Uterus (tissue), 4 donors: ENCODE data around the gene KCNH1. TPM values are rescaled to one million over a fixed set of nuclear protein-coding genes. Genes with fewer than 3 reads are reported as not detected.

ENCODE experiments used
- DNase-seq, 2 donors: peaks; one replicate each; pipeline ENCODE4 v3.0.0-alpha.2; 2019 to 2020
- H3K27ac ChIP-seq, 2 donors: fragments of 200-600 bp; sonication (generic); 1 replicate in 1 of 2; 2 replicates in 1 of 2; pipeline ENCODE4 v1.5.1; 2016 to 2018
- H3K27me3 ChIP-seq, 2 donors: fragments of 200-600 bp; sonication (generic); one replicate each; pipeline ENCODE4 v1.5.1; 2018 to 2019; ENCODE audit warnings: control low read depth in 1 of 2
- H3K36me3 ChIP-seq, 2 donors: fragments of 200-600 bp; sonication (generic); one replicate each; pipeline ENCODE4 v1.5.1; 2019; ENCODE audit warnings: control low read depth in 1 of 2
- H3K4me1 ChIP-seq, 2 donors: fragments of 200-600 bp; sonication (generic); one replicate each; pipeline ENCODE4 v1.5.1; 2018 to 2019; ENCODE audit warnings: control low read depth in 1 of 2
- H3K4me3 ChIP-seq, 2 donors: fragments of 200-600 bp; sonication (generic); 1 replicate in 1 of 2; 2 replicates in 1 of 2; pipeline ENCODE4 v1.5.1; 2018 to 2019; ENCODE audit warnings: mild to moderate bottlenecking in 1 of 2
- H3K9me3 ChIP-seq, 2 donors: fragments of 200-600 bp; sonication (generic); one replicate each; pipeline ENCODE4 v1.5.1; 2019; ENCODE audit warnings: control low read depth in 1 of 2
- POLR2A ChIP-seq, 2 donors: fragments of 450-650 bp; IDR thresholded peaks; one replicate each; pipeline ENCODE4 v1.6.1; 2016; ENCODE audit warnings: antibody characterized with exemption in 2 of 2, mild to moderate bottlenecking in 1 of 2, moderate library complexity in 1 of 2
- intact Hi-C: fragments of 100-400 bp; cut with DNase I; formaldehyde crosslinking; loops from one replicate; pipeline ENCODE4 v1.15.1; 2023; ENCODE audit warnings: low total_unique reads
- total RNA-seq, 4 donors: library from RNA; depleted of rRNA in 3 of 4; stranded (reverse); fragments of >200 nt in 3 of 4; gene quantifications; one replicate each; pipeline versions ENCODE4 v1.1.0 to v1.2.4, GENCODE V29; 2014 to 2023
- TF ChIP-seq, protein P1 (sequence below), 4 experiments: fragments of 200-600 bp in 2 of 4; fragments of 450-650 bp in 2 of 4; sonication (generic) in 2 of 4; IDR thresholded peaks; one replicate each; pipeline ENCODE4 v1.5.1; 2016 to 2019; ENCODE audit warnings: antibody characterized with exemption in 4 of 4, mild to moderate bottlenecking in 2 of 4, moderate library complexity in 1 of 4
- donor health status: DM: yes; HTN: yes; CAD: no.

The KCNH1 gene
- total RNA-seq, 4 donors from 2014 or later = 1.1 to 1.5 TPM; not detected in 2

DNA sequence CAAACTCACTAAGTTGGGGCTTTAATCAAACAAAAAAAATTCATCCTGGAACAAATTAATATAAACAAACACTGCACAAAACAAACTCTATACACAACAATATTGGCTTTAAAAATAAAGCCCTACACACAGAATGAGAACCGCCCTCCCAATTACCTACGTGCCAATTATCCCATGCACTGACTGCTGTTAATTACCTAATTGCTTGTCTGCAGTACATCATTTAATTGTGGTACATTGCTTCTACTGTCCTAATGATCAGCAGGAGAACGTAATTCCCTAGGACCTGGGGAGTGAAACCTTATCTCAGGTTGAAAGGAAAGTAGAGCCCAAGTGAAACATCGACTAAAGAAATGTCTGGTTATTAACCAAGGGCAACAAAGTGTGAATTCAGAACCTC lies 364.5 kb downstream of the KCNH1 start:
- Histone ChIP-seq H3K36me3 (no peaks in the 10 kb centered on the region), H3K27ac (no peak overlapping the region), H3K9me3 (no peaks in the 10 kb centered on the region), H3K27me3 (no peaks in the 10 kb centered on the region), H3K4me1 (no peaks in the 10 kb centered on the region), H3K4me3 (no peak overlapping the region)
- no peak for DNase-seq
- intact Hi-C loops = no loop called here
- TF ChIP-seq, protein P1, sequence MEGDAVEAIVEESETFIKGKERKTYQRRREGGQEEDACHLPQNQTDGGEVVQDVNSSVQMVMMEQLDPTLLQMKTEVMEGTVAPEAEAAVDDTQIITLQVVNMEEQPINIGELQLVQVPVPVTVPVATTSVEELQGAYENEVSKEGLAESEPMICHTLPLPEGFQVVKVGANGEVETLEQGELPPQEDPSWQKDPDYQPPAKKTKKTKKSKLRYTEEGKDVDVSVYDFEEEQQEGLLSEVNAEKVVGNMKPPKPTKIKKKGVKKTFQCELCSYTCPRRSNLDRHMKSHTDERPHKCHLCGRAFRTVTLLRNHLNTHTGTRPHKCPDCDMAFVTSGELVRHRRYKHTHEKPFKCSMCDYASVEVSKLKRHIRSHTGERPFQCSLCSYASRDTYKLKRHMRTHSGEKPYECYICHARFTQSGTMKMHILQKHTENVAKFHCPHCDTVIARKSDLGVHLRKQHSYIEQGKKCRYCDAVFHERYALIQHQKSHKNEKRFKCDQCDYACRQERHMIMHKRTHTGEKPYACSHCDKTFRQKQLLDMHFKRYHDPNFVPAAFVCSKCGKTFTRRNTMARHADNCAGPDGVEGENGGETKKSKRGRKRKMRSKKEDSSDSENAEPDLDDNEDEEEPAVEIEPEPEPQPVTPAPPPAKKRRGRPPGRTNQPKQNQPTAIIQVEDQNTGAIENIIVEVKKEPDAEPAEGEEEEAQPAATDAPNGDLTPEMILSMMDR (IDR thresholded peaks at IDR 0.05) = no peak
- TF ChIP-seq POLR2A (IDR thresholded peaks at IDR 0.05) = no peak

DNA sequence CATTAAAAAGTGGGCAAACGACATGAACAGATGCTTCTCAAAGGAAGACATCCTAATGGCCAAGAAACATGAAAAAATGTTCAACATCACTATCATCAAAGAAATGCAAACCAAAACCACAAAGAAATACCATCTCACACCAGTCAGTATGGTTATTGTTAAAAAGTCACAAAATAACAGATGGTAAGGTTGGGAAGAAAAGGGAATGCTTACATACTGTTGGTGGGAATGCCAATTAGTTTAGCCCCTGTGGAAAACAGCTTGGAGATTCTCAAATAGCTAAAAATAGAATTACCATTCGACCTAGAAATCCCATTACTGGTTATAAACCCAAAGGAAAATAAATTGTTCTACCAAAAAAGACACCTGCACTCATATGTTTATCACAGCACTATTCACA lies 369.4 kb downstream of the KCNH1 start:
- Histone ChIP-seq H3K4me1 (no peaks in the 10 kb centered on the region), H3K9me3 (no peaks in the 10 kb centered on the region), H3K27me3 (no peaks in the 10 kb centered on the region), H3K27ac (no peak overlapping the region), H3K4me3 (no peak overlapping the region), H3K36me3 (no peaks in the 10 kb centered on the region)
- DNase-seq = no peak
- intact Hi-C loops = no loop called here
- TF ChIP-seq POLR2A (IDR thresholded peaks at IDR 0.05) = no peak
- TF ChIP-seq, protein P1 (IDR thresholded peaks at IDR 0.05) = no peak

GRCh38 chr1:210758761-210759160 lies 375.2 kb downstream of the KCNH1 start:
- no peak for DNase-seq
- H3K9me3 ChIP-seq = no peaks in the 10 kb centered on the region

DNA sequence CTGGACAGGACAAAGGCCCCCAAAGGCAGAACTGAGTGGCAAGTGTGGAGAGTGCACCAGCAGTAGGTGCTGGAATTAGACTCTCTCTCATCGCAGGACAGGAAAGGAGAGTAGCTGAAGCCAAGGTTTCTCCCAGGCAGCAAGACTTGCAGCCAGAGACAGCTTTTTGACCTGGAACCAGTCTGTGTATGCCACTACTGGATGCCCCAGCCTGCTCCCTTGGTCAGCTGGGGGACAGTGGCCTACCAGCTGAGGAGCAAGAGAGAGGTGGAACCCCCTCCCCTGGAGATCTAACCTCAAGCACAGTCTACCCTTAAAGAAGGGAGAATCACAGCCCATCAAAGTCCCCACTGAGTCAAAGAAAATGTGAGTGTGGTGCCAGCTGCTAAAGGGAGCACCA lies 375.7 kb downstream of the KCNH1 start:
- Histone ChIP-seq H3K36me3 (no peaks in the 10 kb centered on the region), H3K9me3 (no peaks in the 10 kb centered on the region), H3K4me1 (no peaks in the 10 kb centered on the region), H3K27me3 (no peaks in the 10 kb centered on the region), H3K27ac (no peak overlapping the region), H3K4me3 (no peak overlapping the region)
- intact Hi-C loops = no loop called here
- no peak for TF ChIP-seq POLR2A (IDR thresholded peaks at IDR 0.05)
- TF ChIP-seq, protein P1 (IDR thresholded peaks at IDR 0.05) = no peak
- no peak for DNase-seq

More at GRCh38 chr1:210758761-210759160, 375.2 kb downstream of the KCNH1 start:
- Histone ChIP-seq H3K27me3 (no peaks in the 10 kb centered on the region), H3K36me3 (no peaks in the 10 kb centered on the region), H3K4me3 (no peak overlapping the region), H3K27ac (no peak overlapping the region), H3K4me1 (no peaks in the 10 kb centered on the region)
- intact Hi-C loops = no loop called here
- TF ChIP-seq POLR2A (IDR thresholded peaks at IDR 0.05) = no peak
- TF ChIP-seq, protein P1 (IDR thresholded peaks at IDR 0.05) = no peak

DNA sequence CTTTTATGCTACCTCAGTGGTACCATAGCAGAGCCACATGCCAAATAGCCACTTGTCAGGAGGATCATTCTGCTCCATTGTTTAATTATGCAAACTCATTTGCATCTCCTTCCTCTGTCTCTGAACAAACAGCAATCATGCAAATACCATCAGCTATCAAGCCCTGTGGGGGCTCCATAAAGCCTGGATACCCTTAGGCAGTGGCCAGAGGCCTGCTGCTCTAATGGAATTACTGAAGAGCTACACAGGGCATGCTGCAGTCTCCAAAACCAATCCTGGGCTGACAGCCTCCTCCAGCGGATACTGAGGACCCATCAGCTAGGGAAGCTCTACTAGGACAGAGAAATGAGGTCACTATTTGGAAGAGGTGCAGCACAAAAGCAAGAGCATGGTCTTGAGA lies 376.3 kb downstream of the KCNH1 start:
- no peak for TF ChIP-seq POLR2A (IDR thresholded peaks at IDR 0.05)
- TF ChIP-seq, protein P1 (IDR thresholded peaks at IDR 0.05) = no peak
- no peaks in the 10 kb centered on the region for H3K36me3 ChIP-seq
- no peak overlapping the region for H3K27ac ChIP-seq
- H3K4me3 ChIP-seq = no peak overlapping the region
- intact Hi-C loops = no loop called here
- H3K9me3 ChIP-seq = no peaks in the 10 kb centered on the region
- DNase-seq = no peak
- H3K4me1 ChIP-seq = no peaks in the 10 kb centered on the region
- no peaks in the 10 kb centered on the region for H3K27me3 ChIP-seq
